Endothelial cell of umbilical vein (primary cell): ENCODE data around the gene AMN1. TPM values are rescaled to one million over a fixed set of nuclear protein-coding genes. Genes with fewer than 3 reads are reported as not detected.

Experiments used
- BruUV-seq: library from RNA; stranded (reverse); fragments of 400-500 nt; replicated peaks from 2 replicates; lab custom pipeline; 2021; lab: Mats Ljungman, UMichigan
- CTCF ChIA-PET: fragments of 300-600, 350-600 bp; sonication (Branson Sonifier 250); formaldehyde crosslinking; loops from one replicate; lab custom pipeline; 2021; ENCODE audit warnings: antibody characterized with exemption, inconsistent platforms; lab: Charles Lee
- POLR2A ChIA-PET: fragments of 300-600, 350-600 bp; sonication (Branson Sonifier 250); formaldehyde crosslinking; loops from one replicate; lab custom pipeline; 2021; ENCODE audit warnings: antibody characterized with exemption, inconsistent platforms; lab: Charles Lee
- DNase-seq: peaks from one replicate; pipeline ENCODE4 v3.0.0-alpha.2; 2011; ENCODE audit warnings: low read depth, low spot score
- FAIRE-seq: peaks from 2 replicates; lab custom pipeline; 2011; peaks lifted over from hg19 to GRCh38; lab: Jason Lieb, UNC
- H2AFZ ChIP-seq: 2 replicates; pipeline ENCODE4 v1.6.0; 2012; ENCODE audit warnings: low read depth, low read length, control low read depth, inconsistent platforms
- H3K27ac ChIP-seq: 2 replicates; pipeline ENCODE4 v1.5.1; 2011; ENCODE audit warnings: low read depth, mild to moderate bottlenecking, control low read depth, low read length, moderate library complexity; ENCODE audit not compliant: insufficient read depth
- H3K27me3 ChIP-seq, 2 experiments: 2 replicates each; pipeline versions ENCODE4 v1.6.0 to v1.6.1; 2011; ENCODE audit warnings: low read length in 2 of 2, mixed read lengths in 1 of 2; ENCODE audit not compliant: control insufficient read depth in 2 of 2, insufficient read depth in 2 of 2
- H3K36me3 ChIP-seq, 2 experiments: 2 replicates in 1 of 2; 3 replicates in 1 of 2; pipeline ENCODE4 v1.5.1; 2011; ENCODE audit warnings: low read length in 2 of 2, mild to moderate bottlenecking in 1 of 2, moderate library complexity in 1 of 2; ENCODE audit not compliant: control insufficient read depth in 2 of 2, insufficient read depth in 2 of 2; ENCODE audit errors: extremely low read depth in 1 of 2
- H3K4me1 ChIP-seq: 3 replicates; pipeline ENCODE4 v1.5.1; 2011; ENCODE audit warnings: mild to moderate bottlenecking, low read length; ENCODE audit not compliant: control insufficient read depth, insufficient read depth; ENCODE audit errors: extremely low read depth
- H3K4me2 ChIP-seq: 2 replicates; pipeline ENCODE4 v1.6.1; 2011; ENCODE audit warnings: low read length, control low read depth, mixed read lengths; ENCODE audit not compliant: insufficient read depth
- H3K4me3 ChIP-seq, 3 experiments: fragments of 200-600 bp in 1 of 3; sonication (generic), shearing (Covaris generic) in 1 of 3; replicated peaks in 1 of 3; 2 replicates each; pipeline ENCODE4 v1.5.1; 2011 to 2016; ENCODE audit warnings: control low read depth in 3 of 3, low read length in 3 of 3, mild to moderate bottlenecking in 2 of 3, inconsistent platforms in 1 of 3, low read depth in 1 of 3, moderate library complexity in 1 of 3; ENCODE audit not compliant: insufficient read depth in 1 of 3
- H3K79me2 ChIP-seq: 2 replicates; pipeline ENCODE4 v1.6.0; 2012; ENCODE audit warnings: low read length, inconsistent platforms; ENCODE audit not compliant: control insufficient read depth, insufficient read depth
- H3K9ac ChIP-seq: replicated peaks from 2 replicates; pipeline ENCODE3; 2011; ENCODE audit warnings: low read length, control low read depth; ENCODE audit not compliant: insufficient read depth; ENCODE audit errors: extremely low read depth
- H3K9me1 ChIP-seq: replicated peaks from 3 replicates; pipeline ENCODE4 v1.6.0; 2011; ENCODE audit warnings: mild to moderate bottlenecking, low read length; ENCODE audit not compliant: control insufficient read depth, insufficient read depth; ENCODE audit errors: extremely low read depth
- H3K9me3 ChIP-seq: replicated peaks from 2 replicates; pipeline ENCODE4 v1.5.1; 2012; ENCODE audit warnings: low read length, inconsistent platforms; ENCODE audit not compliant: control insufficient read depth, insufficient read depth
- H4K20me1 ChIP-seq: replicated peaks from 2 replicates; pipeline ENCODE3; 2011; ENCODE audit warnings: mild to moderate bottlenecking, low read length; ENCODE audit not compliant: control insufficient read depth, insufficient read depth; ENCODE audit errors: extremely low read depth
- CTCF ChIP-seq, 2 donors: IDR thresholded peaks; 1 replicate in 1 of 2; 2 replicates in 1 of 2; pipeline ENCODE4 v1.5.1; 2011; ENCODE audit warnings: low read length in 2 of 2, mild to moderate bottlenecking in 2 of 2, moderate library complexity in 2 of 2, control low read depth in 1 of 2, inconsistent platforms in 1 of 2, low read depth in 1 of 2; ENCODE audit not compliant: insufficient read depth in 1 of 2; ENCODE audit errors: extremely low read depth in 1 of 2
- EZH2 ChIP-seq: IDR thresholded peaks from 2 replicates; pipeline ENCODE4 v1.6.1; 2012; ENCODE audit warnings: borderline replicate concordance, low read depth, mild to moderate bottlenecking, moderate library complexity, low read length, inconsistent platforms; ENCODE audit not compliant: severe bottlenecking
- FOS ChIP-seq: IDR thresholded peaks from 2 replicates; pipeline ENCODE4 v1.6.1; 2011; ENCODE audit warnings: mild to moderate bottlenecking, low read length, moderate library complexity, borderline replicate concordance; ENCODE audit not compliant: insufficient read depth
- GATA2 ChIP-seq: IDR thresholded peaks from 2 replicates; pipeline ENCODE4 v1.7.0; 2011; ENCODE audit warnings: low read depth, mild to moderate bottlenecking, moderate library complexity, mixed read lengths, low read length; ENCODE audit not compliant: insufficient read length, insufficient read depth
- JUN ChIP-seq: IDR thresholded peaks from 2 replicates; pipeline ENCODE4 v1.6.1; 2011; ENCODE audit warnings: borderline replicate concordance, low read depth; ENCODE audit not compliant: insufficient read length, insufficient read depth
- MAX ChIP-seq: IDR thresholded peaks from 2 replicates; pipeline ENCODE4 v1.6.1; 2011; ENCODE audit not compliant: insufficient read depth, insufficient read length
- MYC ChIP-seq: IDR thresholded peaks from one replicate; pipeline ENCODE4 v1.6.1; 2011; ENCODE audit warnings: mild to moderate bottlenecking, low read depth, low read length
- POLR2A ChIP-seq: IDR thresholded peaks from 2 replicates; pipeline ENCODE4 v1.6.1; 2012; ENCODE audit warnings: low read depth, mild to moderate bottlenecking, control low read depth, low read length
- POLR2AphosphoS5 ChIP-seq: IDR thresholded peaks from 2 replicates; pipeline ENCODE4 v1.6.1; 2012; ENCODE audit warnings: low read depth, mild to moderate bottlenecking, control low read depth, low read length, moderate library complexity; ENCODE audit not compliant: insufficient read depth
- dilution Hi-C: fragments of 300-500 bp; cut with MboI; formaldehyde crosslinking; loops from one replicate; pipeline ENCODE4 v1.15.0; 2019; ENCODE audit warnings: low sequenced_read_pairs; ENCODE audit not compliant: extremely low pct_ligation_motif_present
- intact Hi-C: fragments of 100-400 bp; cut with micrococcal nuclease; formaldehyde crosslinking; loops from one replicate; pipeline ENCODE4 v1.10.0; 2022
- polyA plus RNA-seq, 4 experiments: library from polyadenylated mRNA; depleted of rRNA in 3 of 4; stranded (reverse) in 3 of 4; unstranded in 1 of 4; fragments of >200 nt; gene quantifications; 2 replicates each; pipeline versions ENCODE4 v1.2.1 to v1.2.3, GENCODE V29; 2011 to 2012; ENCODE audit warnings: missing spikeins in 1 of 4
- total RNA-seq: library from RNA; stranded (reverse); gene quantifications from 2 replicates; pipeline ENCODE4 v1.2.3, GENCODE V29; 2021

The AMN1 gene
- total and polyA plus RNA-seq, 2 donors (not counting 3 experiments of a cell fraction or from before 2014, with no cell fraction given), result 8.5 to 18.0 TPM

- BruUV-seq, result no TSS peak
- dilution Hi-C loops (no loop called here), intact Hi-C loops (no loop called here)
Observed at GRCh38 chr12:31765931-31766330, 37.1 kb upstream of the AMN1 start.

More at GRCh38 chr12:31765931-31766330, 37.1 kb upstream of the AMN1 start:
- H2AFZ ChIP-seq, result peak overlapping the region; percentile 54
- H3K27ac ChIP-seq, result no peak overlapping the region
- no peaks in the 10 kb centered on the region for H3K9me1 ChIP-seq
- H3K36me3 ChIP-seq, result no peaks in the 10 kb centered on the region
- H3K9me3 ChIP-seq, result no peaks in the 10 kb centered on the region
- peaks cover 2% of the 10 kb centered on the region for H3K4me1 ChIP-seq
- no peak overlapping the region for H3K4me2 ChIP-seq
- H3K27me3 ChIP-seq, result no peaks in the 10 kb centered on the region
- no peak overlapping the region for H3K9ac ChIP-seq
- H4K20me1 ChIP-seq, result no peaks in the 10 kb centered on the region
- TF ChIP-seq MAX, result no peak
- TF ChIP-seq EZH2, result no peak
- TF ChIP-seq CTCF (IDR thresholded peaks at IDR 0.05; ENCODE audit: extremely low read depth in 1 of 2, insufficient read depth in 1 of 2, low read depth in 1 of 2, low read length in 2 of 2), result no peak
- no peak for TF ChIP-seq POLR2A
- TF ChIP-seq JUN, result no peak
- no peak for TF ChIP-seq FOS
- TF ChIP-seq GATA2, result no peak
- no peak for TF ChIP-seq MYC
- TF ChIP-seq POLR2AphosphoS5, result no peak
- CTCF ChIA-PET, result interaction anchor here (0.6 to 1.0 kb wide), 2 partner anchors 17 to 34 kb away, joined by 3 to 4 read pairs; no protein-coding TSS in a partner anchor
- H3K79me2 ChIP-seq, result no peaks in the 10 kb centered on the region
- H3K4me3 ChIP-seq, result no peak overlapping the region
- POLR2A ChIA-PET, result no interaction called here
- DNase-seq (no peak), FAIRE-seq (peak; percentile 12)
